IMR-90 (cell line): ENCODE data around the gene FGR. TPM values are rescaled to one million over a fixed set of nuclear protein-coding genes. Genes with fewer than 3 reads are reported as not detected.

Experiments used
- ATAC-seq: fragments of 200-7000 bp; cut with Tn5 transposase; 2 replicates; pipeline ENCODE4 v1.9.1; 2020; ENCODE audit warnings: low read depth, mild to moderate bottlenecking, moderate library complexity
- BruUV-seq: library from RNA; stranded (reverse); fragments of 400-500 nt; replicated peaks from 2 replicates; lab custom pipeline; 2021; lab: Mats Ljungman, UMichigan
- CTCF ChIA-PET: fragments of 300-600 bp; formaldehyde crosslinking; extraction: SDS; loops from one replicate; lab custom pipeline; 2021; ENCODE audit warnings: antibody characterized with exemption; lab: Yijun Ruan, JAX
- POLR2A ChIA-PET: fragments of 300-600 bp; sonication (Branson Sonifier 250); formaldehyde crosslinking; loops from one replicate; lab custom pipeline; 2022; ENCODE audit warnings: antibody characterized with exemption; ENCODE audit not compliant: unreplicated experiment; lab: Charles Lee
- DNase-seq: peaks from one replicate; pipeline ENCODE4 v3.0.0; 2013
- H2AFZ ChIP-seq: replicated peaks from 2 replicates; pipeline ENCODE3; 2013; ENCODE audit warnings: low read length, mild to moderate bottlenecking; ENCODE audit not compliant: poor library complexity
- H2AK5ac ChIP-seq: 2 replicates; pipeline ENCODE4 v1.6.1; 2013; ENCODE audit warnings: low read depth, low read length, inconsistent platforms
- H2AK9ac ChIP-seq: replicated peaks from 2 replicates; pipeline ENCODE3; 2013; ENCODE audit warnings: mild to moderate bottlenecking, low read depth, low read length, moderate library complexity; ENCODE audit not compliant: poor library complexity
- H2BK120ac ChIP-seq: 2 replicates; pipeline ENCODE4 v1.6.1; 2013; ENCODE audit warnings: low read depth, low read length, inconsistent platforms
- H2BK15ac ChIP-seq: 3 replicates; pipeline ENCODE4 v1.6.1; 2013; ENCODE audit warnings: low read depth, low read length, inconsistent platforms
- H2BK20ac ChIP-seq: 2 replicates; pipeline ENCODE4 v1.6.1; 2013; ENCODE audit warnings: low read depth, mild to moderate bottlenecking, inconsistent platforms, low read length, moderate library complexity
- H2BK5ac ChIP-seq: 2 replicates; pipeline ENCODE4 v1.6.1; 2013; ENCODE audit warnings: mild to moderate bottlenecking, low read depth, low read length, inconsistent platforms; ENCODE audit not compliant: poor library complexity, severe bottlenecking
- H3K14ac ChIP-seq: replicated peaks from 2 replicates; pipeline ENCODE4 v1.6.1; 2013; ENCODE audit warnings: low read depth, low read length, inconsistent platforms
- H3K18ac ChIP-seq: 2 replicates; pipeline ENCODE4 v1.6.1; 2013; ENCODE audit warnings: low read depth, low read length, control low read depth
- H3K23ac ChIP-seq: 2 replicates; pipeline ENCODE4 v1.6.1; 2013; ENCODE audit warnings: low read depth, low read length, inconsistent platforms
- H3K27ac ChIP-seq: 2 replicates; pipeline ENCODE4 v1.5.1; 2013; ENCODE audit warnings: mild to moderate bottlenecking, control low read depth, low read length; ENCODE audit not compliant: insufficient read depth
- H3K27me3 ChIP-seq: 2 replicates; pipeline ENCODE4 v1.6.1; 2013; ENCODE audit warnings: low read length; ENCODE audit not compliant: control insufficient read depth, insufficient read depth
- H3K36me3 ChIP-seq: 2 replicates; pipeline ENCODE4 v1.6.1; 2013; ENCODE audit warnings: low read length, mixed read lengths; ENCODE audit not compliant: control insufficient read depth, insufficient read depth
- H3K4ac ChIP-seq: 2 replicates; pipeline ENCODE4 v1.6.1; 2013; ENCODE audit warnings: low read depth, low read length, inconsistent platforms
- H3K4me1 ChIP-seq: 2 replicates; pipeline ENCODE4 v1.6.1; 2013; ENCODE audit warnings: low read length, mixed read lengths; ENCODE audit not compliant: control insufficient read depth, insufficient read depth
- H3K4me2 ChIP-seq: 2 replicates; pipeline ENCODE4 v1.6.1; 2013; ENCODE audit warnings: low read depth, mild to moderate bottlenecking, control low read depth, low read length, moderate library complexity
- H3K4me3 ChIP-seq: 2 replicates; pipeline ENCODE4 v1.5.1; 2013; ENCODE audit warnings: low read depth, mild to moderate bottlenecking, control low read depth, low read length, moderate library complexity; ENCODE audit not compliant: insufficient read depth
- H3K56ac ChIP-seq: 2 replicates; pipeline ENCODE4 v1.6.1; 2013; ENCODE audit warnings: low read length, inconsistent platforms; ENCODE audit not compliant: insufficient read depth; ENCODE audit errors: extremely low read depth
- H3K79me1 ChIP-seq, 2 experiments: 2 replicates each; pipeline ENCODE4 v1.6.1; 2013; ENCODE audit warnings: low read length in 2 of 2, inconsistent platforms in 1 of 2, low read depth in 1 of 2
- H3K9ac ChIP-seq: 2 replicates; pipeline ENCODE4 v1.6.1; 2013; ENCODE audit warnings: low read depth, low read length, control low read depth
- H3K9me1 ChIP-seq: 2 replicates; pipeline ENCODE4 v1.6.1; 2013; ENCODE audit warnings: low read length, inconsistent platforms; ENCODE audit not compliant: insufficient read depth
- H3K9me3 ChIP-seq: 2 replicates; pipeline ENCODE4 v1.6.1; 2013; ENCODE audit warnings: low read length; ENCODE audit not compliant: control insufficient read depth, insufficient read depth
- H4K20me1 ChIP-seq: 2 replicates; pipeline ENCODE4 v1.6.1; 2013; ENCODE audit warnings: low read length, inconsistent platforms; ENCODE audit not compliant: insufficient read depth
- H4K5ac ChIP-seq: 2 replicates; pipeline ENCODE4 v1.6.1; 2013; ENCODE audit warnings: mild to moderate bottlenecking, low read depth, low read length, control low read depth
- H4K8ac ChIP-seq, 2 experiments: 2 replicates each; pipeline ENCODE4 v1.6.1; 2013; ENCODE audit warnings: low read depth in 2 of 2, low read length in 2 of 2, control low read depth in 1 of 2, inconsistent platforms in 1 of 2
- H4K91ac ChIP-seq: 2 replicates; pipeline ENCODE4 v1.6.1; 2013; ENCODE audit warnings: low read depth, low read length, inconsistent platforms; ENCODE audit not compliant: insufficient read depth
- BHLHE40 ChIP-seq: fragments of 150-350 bp; IDR thresholded peaks from 2 replicates; pipeline ENCODE4 v1.6.1; 2016; ENCODE audit warnings: mild to moderate bottlenecking, low read depth, low read length
- CEBPB ChIP-seq: IDR thresholded peaks from 2 replicates; pipeline ENCODE4 v1.6.1; 2012; ENCODE audit warnings: low read depth, low read length, improper control_type of control experiment
- CHD1 ChIP-seq: IDR thresholded peaks from 2 replicates; pipeline ENCODE4 v1.6.1; 2012; ENCODE audit warnings: low read depth, low read length, improper control_type of control experiment
- FOS ChIP-seq: fragments of 150-350 bp; IDR thresholded peaks from 2 replicates; pipeline ENCODE4 v1.6.1; 2016; ENCODE audit warnings: low read depth, low read length
- MAFK ChIP-seq: IDR thresholded peaks from 2 replicates; pipeline ENCODE4 v1.6.1; 2012; ENCODE audit warnings: low read depth, low read length, improper control_type of control experiment
- MAZ ChIP-seq: IDR thresholded peaks from 2 replicates; pipeline ENCODE4 v1.6.1; 2012; ENCODE audit warnings: low read depth, mild to moderate bottlenecking, low read length, improper control_type of control experiment, moderate library complexity, borderline replicate concordance
- MXI1 ChIP-seq: IDR thresholded peaks from 2 replicates; pipeline ENCODE4 v1.6.1; 2012; ENCODE audit warnings: low read depth, mild to moderate bottlenecking, low read length, moderate library complexity, borderline replicate concordance
- NFE2L2 ChIP-seq: fragments of 150-350 bp; IDR thresholded peaks from 2 replicates; pipeline ENCODE4 v1.6.1; 2016; ENCODE audit warnings: low read depth, mild to moderate bottlenecking, low read length
- POLR2A ChIP-seq: IDR thresholded peaks from 2 replicates; pipeline ENCODE4 v1.6.1; 2012; ENCODE audit warnings: mild to moderate bottlenecking, low read depth, low read length
- RAD21 ChIP-seq: IDR thresholded peaks from 2 replicates; pipeline ENCODE4 v1.6.1; 2012; ENCODE audit warnings: low read length, improper control_type of control experiment
- RCOR1 ChIP-seq: IDR thresholded peaks from 2 replicates; pipeline ENCODE4 v1.6.1; 2012; ENCODE audit warnings: mild to moderate bottlenecking, low read length, improper control_type of control experiment; ENCODE audit not compliant: insufficient replicate concordance
- RFX5 ChIP-seq: IDR thresholded peaks from 2 replicates; pipeline ENCODE4 v1.8.0; 2012; ENCODE audit warnings: low read depth, mild to moderate bottlenecking, low read length, moderate library complexity
- SMC3 ChIP-seq: fragments of 150-350 bp; IDR thresholded peaks from 2 replicates; pipeline ENCODE4 v1.6.1; 2016; ENCODE audit warnings: low read depth, mild to moderate bottlenecking, antibody characterized with exemption, low read length, moderate library complexity
- WGBS, 2 experiments: methylation state at CpG; one replicate each; pipeline versions ENCODE4 v1.1.5 to v1.1.7; 2013; ENCODE audit warnings: missing lambda C conversion rate in 2 of 2; ENCODE audit not compliant: insufficient read length in 1 of 2; ENCODE audit errors: extremely low coverage in 2 of 2; 5-methylcytosine and 5-hydroxymethylcytosine counted together
- dilution Hi-C: fragments of 300-500 bp; cut with HindIII; formaldehyde crosslinking; loops from one replicate; pipeline ENCODE4 v1.14.3; 2018; ENCODE audit warnings: low sequenced_read_pairs; ENCODE audit not compliant: unreplicated experiment
- in situ Hi-C: fragments of 300-500 bp; cut with MboI; formaldehyde crosslinking; loops from 3 replicates; pipeline ENCODE4 v1.14.3; 2019; ENCODE audit warnings: low sequenced_read_pairs, inconsistent platforms, mixed read lengths
- intact Hi-C: fragments of 100-400 bp; cut with micrococcal nuclease; formaldehyde crosslinking; loops from 2 replicates; pipeline ENCODE4 v1.10.0; 2022
- polyA plus RNA-seq, 3 experiments: library from polyadenylated mRNA; depleted of rRNA; stranded (reverse); fragments of >200 nt; gene quantifications; 2 replicates each; pipeline ENCODE4 v1.2.3, GENCODE V29; 2012; ENCODE audit warnings: low replicate concordance in 1 of 3
- total RNA-seq: library from RNA; depleted of rRNA; stranded (reverse); fragments of >200 nt; gene quantifications from 2 replicates; pipeline ENCODE4 v1.2.3, GENCODE V29; 2012
- TF ChIP-seq, protein P1 (sequence below): fragments of 150-350 bp; IDR thresholded peaks from 2 replicates; pipeline ENCODE4 v1.6.1; 2017; ENCODE audit warnings: mild to moderate bottlenecking, antibody characterized with exemption, low read length, low read depth
- TF ChIP-seq, protein P2 (sequence below): conservative IDR thresholded peaks from 2 replicates; pipeline ENCODE4 v1.5.1; 2012; ENCODE audit warnings: mild to moderate bottlenecking, low read depth, low read length, improper control_type of control experiment
- TF ChIP-seq, protein P3 (sequence below): fragments of 150-350 bp; IDR thresholded peaks from 2 replicates; pipeline ENCODE4 v1.6.1; 2016; ENCODE audit warnings: low read depth, mild to moderate bottlenecking, low read length, moderate library complexity, borderline replicate concordance

Gene FGR
- total and polyA plus RNA-seq, 2 of the 4 experiments (the other 2 are of a cell fraction): not detected

DNA sequence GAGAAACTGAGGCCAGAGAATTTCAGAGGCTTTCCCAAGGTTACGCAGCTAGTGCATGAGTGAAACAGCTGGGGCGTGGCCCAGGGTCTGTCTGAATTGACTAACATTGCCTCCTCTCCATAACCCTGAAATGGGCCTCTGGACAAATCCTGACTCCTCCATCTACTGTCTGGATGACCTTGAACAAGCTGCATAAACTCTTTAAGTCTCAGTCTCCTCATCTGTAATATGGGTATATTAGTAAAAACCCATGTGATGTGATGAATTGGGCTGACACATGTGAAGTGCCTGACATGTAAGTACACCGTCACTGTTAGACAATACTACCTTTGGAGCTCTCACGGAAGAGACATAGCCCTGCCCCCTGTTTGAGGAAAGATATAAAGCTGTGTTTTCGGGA lies 12.3 kb upstream of the FGR start:
- Histone ChIP-seq H3K36me3 (no peaks in the 10 kb centered on the region), H2BK15ac (no peak overlapping the region), H4K91ac (no peak overlapping the region), H3K18ac (no peak overlapping the region), H2AFZ (peak overlapping the region; percentile 10), H3K23ac (no peak overlapping the region), H2AK5ac (no peak overlapping the region), H3K4ac (no peak overlapping the region), H2AK9ac (no peak overlapping the region), H3K14ac (no peak overlapping the region), H2BK120ac (no peak overlapping the region), H3K27ac (no peak overlapping the region), H3K4me3 (no peak overlapping the region), H3K56ac (no peak overlapping the region), H4K8ac (no peak overlapping the region), H2BK20ac (no peak overlapping the region), H4K5ac (no peak overlapping the region), H3K27me3 (peaks cover 6% of the 10 kb centered on the region; the same call in 1 of the 2 replicates), H3K79me1 (no peaks in the 10 kb centered on the region), H2BK5ac (no peak overlapping the region), H3K4me1 (peaks cover 4% of the 10 kb centered on the region), H4K20me1 (no peaks in the 10 kb centered on the region), H3K9ac (no peak overlapping the region), H3K9me3 (no peaks in the 10 kb centered on the region), H3K4me2 (no peak overlapping the region), H3K9me1 (peaks cover 9% of the 10 kb centered on the region)
- in situ Hi-C loops: no loop called here
- POLR2A ChIA-PET: no interaction called here
- intact Hi-C loops: no loop called here
- CTCF ChIA-PET: no interaction called here
- no peak for ATAC-seq
- dilution Hi-C loops: no loop called here
- no peak for DNase-seq
- no TSS peak for BruUV-seq
- 100% methylated on average over 1 of the region's 5 CpGs; no CpG with 5 or more reads in 1 of the 2 experiments for WGBS, 2 experiments
- TF ChIP-seq MAZ: no peak
- no peak for TF ChIP-seq MXI1
- no peak for TF ChIP-seq NFE2L2
- TF ChIP-seq RCOR1: no peak
- TF ChIP-seq CHD1: no peak
- no peak for TF ChIP-seq CEBPB
- no peak for TF ChIP-seq FOS
- TF ChIP-seq, protein P1, sequence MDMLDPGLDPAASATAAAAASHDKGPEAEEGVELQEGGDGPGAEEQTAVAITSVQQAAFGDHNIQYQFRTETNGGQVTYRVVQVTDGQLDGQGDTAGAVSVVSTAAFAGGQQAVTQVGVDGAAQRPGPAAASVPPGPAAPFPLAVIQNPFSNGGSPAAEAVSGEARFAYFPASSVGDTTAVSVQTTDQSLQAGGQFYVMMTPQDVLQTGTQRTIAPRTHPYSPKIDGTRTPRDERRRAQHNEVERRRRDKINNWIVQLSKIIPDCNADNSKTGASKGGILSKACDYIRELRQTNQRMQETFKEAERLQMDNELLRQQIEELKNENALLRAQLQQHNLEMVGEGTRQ: no peak
- no peak for TF ChIP-seq RFX5
- TF ChIP-seq MAFK: no peak
- no peak for TF ChIP-seq RAD21
- TF ChIP-seq POLR2A: no peak
- TF ChIP-seq, protein P2, sequence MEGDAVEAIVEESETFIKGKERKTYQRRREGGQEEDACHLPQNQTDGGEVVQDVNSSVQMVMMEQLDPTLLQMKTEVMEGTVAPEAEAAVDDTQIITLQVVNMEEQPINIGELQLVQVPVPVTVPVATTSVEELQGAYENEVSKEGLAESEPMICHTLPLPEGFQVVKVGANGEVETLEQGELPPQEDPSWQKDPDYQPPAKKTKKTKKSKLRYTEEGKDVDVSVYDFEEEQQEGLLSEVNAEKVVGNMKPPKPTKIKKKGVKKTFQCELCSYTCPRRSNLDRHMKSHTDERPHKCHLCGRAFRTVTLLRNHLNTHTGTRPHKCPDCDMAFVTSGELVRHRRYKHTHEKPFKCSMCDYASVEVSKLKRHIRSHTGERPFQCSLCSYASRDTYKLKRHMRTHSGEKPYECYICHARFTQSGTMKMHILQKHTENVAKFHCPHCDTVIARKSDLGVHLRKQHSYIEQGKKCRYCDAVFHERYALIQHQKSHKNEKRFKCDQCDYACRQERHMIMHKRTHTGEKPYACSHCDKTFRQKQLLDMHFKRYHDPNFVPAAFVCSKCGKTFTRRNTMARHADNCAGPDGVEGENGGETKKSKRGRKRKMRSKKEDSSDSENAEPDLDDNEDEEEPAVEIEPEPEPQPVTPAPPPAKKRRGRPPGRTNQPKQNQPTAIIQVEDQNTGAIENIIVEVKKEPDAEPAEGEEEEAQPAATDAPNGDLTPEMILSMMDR: no peak
- no peak for TF ChIP-seq BHLHE40
- TF ChIP-seq, protein P3, sequence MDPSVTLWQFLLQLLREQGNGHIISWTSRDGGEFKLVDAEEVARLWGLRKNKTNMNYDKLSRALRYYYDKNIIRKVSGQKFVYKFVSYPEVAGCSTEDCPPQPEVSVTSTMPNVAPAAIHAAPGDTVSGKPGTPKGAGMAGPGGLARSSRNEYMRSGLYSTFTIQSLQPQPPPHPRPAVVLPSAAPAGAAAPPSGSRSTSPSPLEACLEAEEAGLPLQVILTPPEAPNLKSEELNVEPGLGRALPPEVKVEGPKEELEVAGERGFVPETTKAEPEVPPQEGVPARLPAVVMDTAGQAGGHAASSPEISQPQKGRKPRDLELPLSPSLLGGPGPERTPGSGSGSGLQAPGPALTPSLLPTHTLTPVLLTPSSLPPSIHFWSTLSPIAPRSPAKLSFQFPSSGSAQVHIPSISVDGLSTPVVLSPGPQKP: no peak
- no peak for TF ChIP-seq SMC3
